ENCODE results near the gene TFAP2B.

Gene TFAP2B

DNA sequence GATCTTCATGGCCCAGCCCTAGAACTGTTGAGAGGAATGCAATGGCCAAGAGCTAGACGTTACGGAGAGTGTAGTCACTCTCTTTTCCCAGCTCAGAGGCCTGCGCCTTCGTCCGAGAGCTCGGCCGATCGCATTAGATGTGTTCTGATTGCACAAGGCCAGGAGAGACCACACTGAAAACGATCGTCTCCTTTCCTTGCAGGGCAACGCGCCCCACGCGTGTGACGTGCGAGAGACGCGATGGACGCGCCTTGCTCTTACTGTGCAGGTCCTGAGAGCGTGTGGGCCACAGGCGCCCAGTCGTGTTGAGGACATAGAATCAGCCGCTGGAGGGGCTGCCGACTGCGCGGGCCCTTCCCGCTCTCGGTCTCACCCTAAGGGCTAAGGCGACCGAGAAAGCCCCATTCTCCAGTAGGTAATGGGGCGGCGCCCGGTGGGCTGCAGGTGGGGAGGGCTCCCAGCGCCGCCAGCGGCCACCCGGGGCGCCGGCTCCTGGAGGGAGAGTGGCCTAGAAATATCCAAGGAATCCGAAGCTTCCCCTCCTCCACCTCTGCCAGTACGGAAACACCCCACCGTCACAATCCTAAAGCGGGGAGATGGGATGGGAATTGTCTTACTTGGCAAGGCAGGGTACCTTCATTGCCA, 26.9 kb downstream of the TFAP2B start:
- DNase-seq: no peak
- Histone ChIP-seq H3K27me3 (ENCODE audit: insufficient read depth, low read depth, severe bottlenecking) (peaks cover 3% of the 10 kb centered on the region), H3K36me3 (no peaks in the 10 kb centered on the region), H3K27ac (no peak overlapping the region), H3K4me3 (ENCODE audit: low read depth, low read length) (no peak overlapping the region), H3K9me3 (ENCODE audit: severe bottlenecking) (no peaks in the 10 kb centered on the region)
- TF ChIP-seq, protein P1, sequence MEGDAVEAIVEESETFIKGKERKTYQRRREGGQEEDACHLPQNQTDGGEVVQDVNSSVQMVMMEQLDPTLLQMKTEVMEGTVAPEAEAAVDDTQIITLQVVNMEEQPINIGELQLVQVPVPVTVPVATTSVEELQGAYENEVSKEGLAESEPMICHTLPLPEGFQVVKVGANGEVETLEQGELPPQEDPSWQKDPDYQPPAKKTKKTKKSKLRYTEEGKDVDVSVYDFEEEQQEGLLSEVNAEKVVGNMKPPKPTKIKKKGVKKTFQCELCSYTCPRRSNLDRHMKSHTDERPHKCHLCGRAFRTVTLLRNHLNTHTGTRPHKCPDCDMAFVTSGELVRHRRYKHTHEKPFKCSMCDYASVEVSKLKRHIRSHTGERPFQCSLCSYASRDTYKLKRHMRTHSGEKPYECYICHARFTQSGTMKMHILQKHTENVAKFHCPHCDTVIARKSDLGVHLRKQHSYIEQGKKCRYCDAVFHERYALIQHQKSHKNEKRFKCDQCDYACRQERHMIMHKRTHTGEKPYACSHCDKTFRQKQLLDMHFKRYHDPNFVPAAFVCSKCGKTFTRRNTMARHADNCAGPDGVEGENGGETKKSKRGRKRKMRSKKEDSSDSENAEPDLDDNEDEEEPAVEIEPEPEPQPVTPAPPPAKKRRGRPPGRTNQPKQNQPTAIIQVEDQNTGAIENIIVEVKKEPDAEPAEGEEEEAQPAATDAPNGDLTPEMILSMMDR (IDR thresholded peaks at IDR 0.05; ENCODE audit: low read depth, low read length): no peak

DNA sequence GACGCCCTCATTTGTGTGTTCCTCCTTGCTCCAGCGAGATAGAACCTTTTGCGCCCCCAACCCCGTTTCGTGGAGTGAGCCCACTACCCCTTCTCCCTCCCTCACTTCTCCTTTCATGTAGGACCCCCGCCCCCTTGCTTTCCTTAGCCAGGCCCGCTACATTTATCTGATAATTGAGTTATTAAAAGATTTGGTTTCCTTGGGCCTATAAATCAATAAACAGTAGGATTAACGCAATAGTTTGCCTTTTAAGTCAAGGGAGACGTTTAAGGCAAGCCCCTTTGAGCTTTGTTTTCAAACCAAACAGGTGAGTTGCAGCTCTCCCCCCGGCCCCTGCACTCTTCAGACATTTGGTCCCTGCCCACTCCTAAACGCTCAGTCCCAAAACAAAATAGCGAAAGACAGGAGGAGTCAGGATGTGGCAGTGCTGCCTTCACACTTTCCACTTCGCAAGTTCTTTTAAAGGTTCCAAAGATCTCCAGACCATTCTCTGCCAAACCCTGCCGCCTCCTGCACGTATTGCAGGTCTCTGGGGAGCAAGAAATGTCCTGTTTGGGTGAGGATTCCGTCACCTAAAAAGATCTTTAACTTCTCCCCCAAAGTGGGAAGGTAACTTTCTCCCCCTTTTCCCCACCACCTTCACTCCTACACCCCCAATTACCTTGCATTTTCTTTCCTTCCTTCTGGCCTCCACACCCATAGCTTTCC, 27.6 kb downstream of the TFAP2B start:
- Histone ChIP-seq H3K27ac (no peak overlapping the region), H3K4me3 (ENCODE audit: low read depth, low read length) (no peak overlapping the region), H3K9me3 (ENCODE audit: severe bottlenecking) (no peaks in the 10 kb centered on the region), H3K36me3 (no peaks in the 10 kb centered on the region), H3K27me3 (ENCODE audit: insufficient read depth, low read depth, severe bottlenecking) (peaks cover 3% of the 10 kb centered on the region)
- no peak for DNase-seq
- TF ChIP-seq, protein P1 (IDR thresholded peaks at IDR 0.05; ENCODE audit: low read depth, low read length): no peak

DNA sequence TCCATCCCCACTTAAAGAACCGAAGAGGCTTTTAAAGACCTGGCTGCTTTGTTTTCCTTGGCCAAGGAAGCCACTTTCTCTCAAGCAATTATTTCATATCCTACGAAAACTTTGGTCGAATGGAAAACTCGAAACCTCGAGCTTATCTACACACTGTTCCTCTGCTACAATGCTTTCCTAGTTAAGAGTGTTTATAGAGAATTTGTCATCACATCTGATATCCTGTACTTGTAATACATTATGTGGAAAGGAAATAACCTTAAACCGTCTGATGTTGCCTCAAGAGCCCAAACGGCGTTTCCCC, 28.1 kb downstream of the TFAP2B start:
- Histone ChIP-seq H3K9me3 (ENCODE audit: severe bottlenecking) (no peaks in the 10 kb centered on the region), H3K27ac (no peak overlapping the region), H3K27me3 (ENCODE audit: insufficient read depth, low read depth, severe bottlenecking) (peaks cover 3% of the 10 kb centered on the region), H3K4me3 (ENCODE audit: low read depth, low read length) (no peak overlapping the region), H3K36me3 (no peaks in the 10 kb centered on the region)
- TF ChIP-seq, protein P1 (IDR thresholded peaks at IDR 0.05; ENCODE audit: low read depth, low read length): no peak
- no peak for DNase-seq

GRCh38 chr6:50847890-50848594, 29.4 kb downstream of the TFAP2B start:
- Histone ChIP-seq H3K27ac (no peak overlapping the region), H3K36me3 (no peaks in the 10 kb centered on the region), H3K4me3 (ENCODE audit: low read depth, low read length) (no peak overlapping the region), H3K9me3 (ENCODE audit: severe bottlenecking) (no peaks in the 10 kb centered on the region), H3K27me3 (ENCODE audit: insufficient read depth, low read depth, severe bottlenecking) (peaks cover 3% of the 10 kb centered on the region)
- TF ChIP-seq, protein P1 (IDR thresholded peaks at IDR 0.05; ENCODE audit: low read depth, low read length): no peak
- DNase-seq: no peak

DNA sequence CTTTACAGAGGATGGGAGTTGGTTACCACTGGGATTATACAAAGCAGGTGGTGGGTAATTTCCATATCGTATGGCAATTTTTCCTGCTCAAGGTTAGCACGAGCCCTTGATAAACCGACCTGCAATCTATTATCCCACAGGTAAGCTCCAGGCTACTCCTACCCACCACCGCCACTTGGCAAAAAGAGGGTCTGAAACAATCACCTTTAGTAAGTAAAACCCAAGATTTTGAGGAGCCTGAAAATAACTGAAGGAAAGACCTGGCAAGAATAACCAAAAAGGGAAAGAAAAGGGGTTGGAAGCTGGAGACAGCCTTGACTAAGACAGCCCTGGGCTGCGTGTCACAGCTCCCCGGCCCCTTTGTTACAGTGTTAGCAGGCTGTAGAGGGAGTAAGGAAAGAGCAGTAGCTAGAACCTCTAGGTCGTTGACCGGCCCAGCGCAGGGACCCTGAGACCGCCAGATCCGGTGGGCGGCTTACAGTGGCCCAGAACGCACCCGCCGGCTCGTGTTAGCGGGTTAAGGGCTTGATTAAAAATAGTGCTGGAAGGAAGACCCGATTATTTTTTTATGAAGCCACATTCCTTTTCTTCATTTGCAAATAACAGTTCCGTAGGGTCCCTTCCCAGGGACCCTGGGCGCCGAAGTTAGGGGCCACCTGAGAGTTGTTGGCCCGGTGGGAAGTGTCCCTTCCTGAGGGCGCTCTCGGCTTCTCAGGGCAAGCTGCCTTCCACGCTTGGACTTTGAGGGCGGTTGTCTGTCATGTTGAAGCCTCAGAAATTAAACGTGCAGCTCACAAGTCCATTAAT, 30.5 kb downstream of the TFAP2B start:
- Histone ChIP-seq H3K27me3 (ENCODE audit: insufficient read depth, low read depth, severe bottlenecking) (peaks cover 3% of the 10 kb centered on the region), H3K4me3 (ENCODE audit: low read depth, low read length) (peak overlapping the region; percentile 66), H3K27ac (peak overlapping the region; percentile 1; the same call in 1 of the 2 replicates), H3K36me3 (no peaks in the 10 kb centered on the region), H3K9me3 (ENCODE audit: severe bottlenecking) (no peaks in the 10 kb centered on the region)
- TF ChIP-seq, protein P1 (IDR thresholded peaks at IDR 0.05; ENCODE audit: low read depth, low read length): no peak
- DNase-seq: peak; percentile 42

All from WERI-Rb-1 (cell line).